Activated naive CD8-positive, alpha-beta T cell treated with anti-CD3 and anti-CD28 coated beads, Interleukin-2, amount 10 ng/mL, durations not matched to agents 7 days and 5 days (primary cell): ENCODE results near the gene KAZN. TPM values are rescaled to one million over a fixed set of nuclear protein-coding genes. Genes with fewer than 3 reads are reported as not detected.
A peak's percentile ranks its signal among the peaks of the same experiment; 100 is the strongest.

Experiments
- ATAC-seq: fragments of 150-1000 bp; cut with Tn5 transposase; one replicate; pipeline ENCODE4 v1.10.0; 2021; ENCODE audit warnings: low read depth, moderate library complexity
- POLR2A ChIA-PET: fragments of 350-600 bp; sonication (Branson Sonifier 250); formaldehyde crosslinking; loops from one replicate; lab custom pipeline; 2021; ENCODE audit warnings: antibody characterized with exemption; lab: Charles Lee
- DNase-seq: peaks from one replicate; pipeline ENCODE4 v3.0.0; 2021
- H3K27ac Mint-ChIP-seq: one replicate; pipeline ENCODE4 v1.8.0; 2022; ENCODE audit warnings: mild to moderate bottlenecking, mixed read lengths
- H3K27me3 Mint-ChIP-seq: one replicate; pipeline ENCODE4 v1.8.0; 2022; ENCODE audit warnings: mild to moderate bottlenecking, moderate library complexity, mixed read lengths
- H3K36me3 Mint-ChIP-seq: one replicate; pipeline ENCODE4 v1.8.0; 2021; ENCODE audit warnings: mild to moderate bottlenecking, mixed read lengths
- H3K4me1 Mint-ChIP-seq: one replicate; pipeline ENCODE4 v1.8.0; 2021; ENCODE audit warnings: mixed read lengths
- H3K4me3 Mint-ChIP-seq: one replicate; pipeline ENCODE4 v1.8.0; 2022; ENCODE audit warnings: mild to moderate bottlenecking, moderate library complexity, mixed read lengths
- H3K9me3 Mint-ChIP-seq: one replicate; pipeline ENCODE4 v1.8.0; 2021; ENCODE audit warnings: mixed read lengths
- total RNA-seq, 2 experiments: library from RNA; stranded (reverse); gene quantifications; one replicate each; pipeline ENCODE4 v1.2.3, GENCODE V29; 2021

Gene KAZN
- total RNA-seq, 2 experiments from 2014 or later = 0.91 to 1.4 TPM

DNA sequence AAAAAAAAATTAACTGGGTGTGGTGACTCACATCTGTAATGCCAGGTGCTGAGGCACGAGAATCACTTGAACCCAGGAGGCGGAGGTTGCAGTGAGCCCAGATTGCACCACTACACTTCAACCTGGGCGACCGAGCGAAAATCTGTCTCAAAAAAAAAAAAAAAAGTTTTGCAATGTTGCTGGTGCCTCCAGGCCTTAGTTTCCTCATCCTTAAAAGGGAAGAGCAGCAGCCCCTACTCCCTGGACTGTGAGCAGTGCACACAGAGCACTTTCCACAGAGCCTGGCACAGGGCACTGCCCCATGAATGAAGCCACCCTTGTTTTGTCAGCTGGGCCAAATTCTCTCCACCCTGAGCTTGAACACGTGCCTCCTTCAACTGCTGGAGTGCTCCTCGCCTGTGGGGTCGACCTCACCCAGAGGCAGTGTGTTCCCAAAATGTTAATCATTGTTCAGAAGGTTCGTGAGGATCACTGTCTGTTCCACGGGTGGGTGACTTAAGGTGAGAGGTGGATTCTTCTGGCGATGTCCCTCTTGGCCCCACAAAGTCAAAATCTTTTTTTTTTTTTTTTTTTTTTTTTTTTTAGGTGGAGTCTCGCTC lies 402.9 kb downstream of the KAZN start:
- no peaks in the 10 kb centered on the region for H3K9me3 Mint-ChIP-seq
- POLR2A ChIA-PET = no interaction called here
- H3K4me1 Mint-ChIP-seq = no peaks in the 10 kb centered on the region
- no peaks in the 10 kb centered on the region for H3K36me3 Mint-ChIP-seq
- H3K4me3 Mint-ChIP-seq = no peak overlapping the region
- no peaks in the 10 kb centered on the region for H3K27me3 Mint-ChIP-seq
- DNase-seq (no peak), ATAC-seq (no peak)
- no peak overlapping the region for H3K27ac Mint-ChIP-seq

DNA sequence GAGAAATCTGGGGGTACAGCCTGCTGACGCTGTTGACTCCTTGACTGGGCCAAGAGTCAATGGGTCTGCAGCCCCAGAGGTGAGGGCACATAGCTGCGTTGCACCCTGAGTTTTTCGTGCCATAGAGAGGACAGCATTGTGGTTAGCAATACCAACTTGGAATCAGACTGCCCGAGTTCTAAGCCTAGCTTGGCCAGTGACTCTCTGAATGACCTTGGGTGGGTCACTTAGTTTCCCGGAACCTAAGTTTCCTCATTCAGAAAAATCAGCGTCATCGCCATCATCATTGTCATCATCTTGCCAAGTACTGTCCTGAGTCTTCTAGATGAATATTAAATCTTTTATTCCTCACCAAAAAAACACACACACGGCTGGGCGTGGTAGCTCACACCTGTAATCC lies 403.8 kb downstream of the KAZN start:
- POLR2A ChIA-PET = no interaction called here
- no peak overlapping the region for H3K27ac Mint-ChIP-seq
- peaks cover 3% of the 10 kb centered on the region for H3K27me3 Mint-ChIP-seq
- no peaks in the 10 kb centered on the region for H3K4me1 Mint-ChIP-seq
- ATAC-seq (no peak), DNase-seq (no peak)
- no peak overlapping the region for H3K4me3 Mint-ChIP-seq
- no peaks in the 10 kb centered on the region for H3K36me3 Mint-ChIP-seq
- no peaks in the 10 kb centered on the region for H3K9me3 Mint-ChIP-seq

DNA sequence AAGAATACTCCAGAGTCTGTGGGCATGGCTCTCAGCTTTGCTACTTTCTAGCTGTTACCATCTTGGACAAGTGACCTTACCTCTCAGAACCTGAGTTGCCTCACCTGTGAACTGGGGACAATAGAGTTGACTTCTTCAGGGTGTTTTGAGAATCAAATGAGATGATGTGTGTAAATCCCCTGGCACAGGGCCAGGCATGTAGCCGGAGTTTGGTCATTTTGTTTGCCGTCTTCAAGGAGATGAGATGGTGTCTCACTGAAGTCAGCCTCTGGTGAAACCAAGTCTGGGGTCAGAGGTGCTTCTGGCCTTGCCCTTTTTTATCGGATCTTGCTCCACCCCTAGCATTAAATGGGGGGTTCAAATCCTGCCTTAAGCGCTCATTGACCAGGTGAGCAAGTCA lies 405.9 kb downstream of the KAZN start:
- ATAC-seq (no peak), DNase-seq (no peak)
- Mint-ChIP-seq H3K27me3 (peaks cover 3% of the 10 kb centered on the region), H3K36me3 (no peaks in the 10 kb centered on the region), H3K4me3 (no peak overlapping the region), H3K27ac (no peak overlapping the region), H3K4me1 (no peaks in the 10 kb centered on the region), H3K9me3 (no peaks in the 10 kb centered on the region)
- POLR2A ChIA-PET = no interaction called here

DNA sequence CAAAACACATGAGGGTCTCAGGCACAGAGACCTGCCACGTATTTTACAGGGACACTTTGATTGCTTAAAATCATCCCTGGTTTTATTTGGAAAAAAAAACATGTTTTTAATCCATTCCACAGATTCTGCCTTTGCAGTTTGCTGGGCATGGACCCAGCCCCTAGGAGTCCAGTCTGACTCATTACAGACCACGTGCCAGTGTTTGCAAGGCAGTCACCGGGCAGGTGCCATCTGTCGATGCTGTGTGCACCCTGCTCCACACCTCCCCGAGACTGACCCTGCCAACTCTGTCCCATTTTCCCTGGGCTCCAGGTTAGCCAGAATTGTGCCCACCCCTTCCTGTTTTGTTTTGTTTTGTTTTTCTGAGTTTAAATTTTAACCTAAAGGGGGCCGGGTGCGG lies 406.6 kb downstream of the KAZN start:
- Mint-ChIP-seq H3K27me3 (peaks cover 3% of the 10 kb centered on the region), H3K9me3 (peaks cover 1% of the 10 kb centered on the region), H3K4me1 (no peaks in the 10 kb centered on the region), H3K4me3 (no peak overlapping the region), H3K36me3 (no peaks in the 10 kb centered on the region), H3K27ac (no peak overlapping the region)
- POLR2A ChIA-PET = no interaction called here
- DNase-seq = no peak
- no peak for ATAC-seq

DNA sequence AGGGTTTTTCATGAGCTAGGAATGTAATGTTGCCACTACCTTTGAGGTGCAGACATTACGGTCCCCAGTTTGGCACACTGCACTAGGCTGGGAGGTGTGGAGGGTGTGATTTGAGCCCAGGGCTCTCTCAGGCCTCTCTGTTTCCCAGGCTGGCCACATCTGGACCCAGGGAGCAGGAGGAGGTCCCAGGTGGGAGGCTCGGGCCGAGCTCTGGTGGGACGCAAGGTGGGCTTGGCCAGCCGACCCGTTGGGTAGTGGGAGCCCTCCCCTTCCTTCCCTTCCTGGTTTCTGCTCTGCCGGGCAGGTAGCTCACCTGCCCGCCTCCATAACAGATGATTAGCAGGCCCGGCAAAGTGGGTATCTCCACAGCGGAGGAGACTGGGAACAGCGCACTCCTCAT lies 408.9 kb downstream of the KAZN start:
- Mint-ChIP-seq H3K27ac (no peak overlapping the region), H3K27me3 (peaks cover 3% of the 10 kb centered on the region), H3K4me1 (no peaks in the 10 kb centered on the region), H3K4me3 (no peak overlapping the region), H3K9me3 (peaks cover 1% of the 10 kb centered on the region), H3K36me3 (no peaks in the 10 kb centered on the region)
- no peak for DNase-seq
- no peak for ATAC-seq
- POLR2A ChIA-PET = no interaction called here

DNA sequence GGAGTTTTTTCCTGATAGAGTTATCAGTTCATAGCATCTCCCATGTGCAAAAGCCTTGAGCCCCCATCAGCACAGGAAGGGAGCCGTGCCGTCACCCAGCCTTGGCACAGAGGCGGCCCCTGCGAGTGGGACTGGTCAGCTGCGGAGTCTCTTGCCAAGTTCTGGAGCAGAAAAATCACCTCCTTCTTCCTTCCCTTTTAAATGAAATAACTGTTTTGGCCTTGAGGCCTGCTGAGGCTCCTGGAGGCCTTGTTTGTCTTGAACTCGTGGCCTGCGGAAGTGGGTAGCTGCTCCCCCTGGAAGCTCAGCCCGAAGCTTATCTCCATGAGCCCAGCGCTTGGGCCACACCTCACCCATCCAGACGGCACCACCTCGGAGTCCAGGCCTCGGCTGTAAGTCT lies 409.4 kb downstream of the KAZN start:
- Mint-ChIP-seq H3K9me3 (peaks cover 1% of the 10 kb centered on the region), H3K4me1 (no peaks in the 10 kb centered on the region), H3K27ac (no peak overlapping the region), H3K36me3 (no peaks in the 10 kb centered on the region), H3K27me3 (peaks cover 3% of the 10 kb centered on the region), H3K4me3 (no peak overlapping the region)
- ATAC-seq (no peak), DNase-seq (no peak)
- POLR2A ChIA-PET = no interaction called here

DNA sequence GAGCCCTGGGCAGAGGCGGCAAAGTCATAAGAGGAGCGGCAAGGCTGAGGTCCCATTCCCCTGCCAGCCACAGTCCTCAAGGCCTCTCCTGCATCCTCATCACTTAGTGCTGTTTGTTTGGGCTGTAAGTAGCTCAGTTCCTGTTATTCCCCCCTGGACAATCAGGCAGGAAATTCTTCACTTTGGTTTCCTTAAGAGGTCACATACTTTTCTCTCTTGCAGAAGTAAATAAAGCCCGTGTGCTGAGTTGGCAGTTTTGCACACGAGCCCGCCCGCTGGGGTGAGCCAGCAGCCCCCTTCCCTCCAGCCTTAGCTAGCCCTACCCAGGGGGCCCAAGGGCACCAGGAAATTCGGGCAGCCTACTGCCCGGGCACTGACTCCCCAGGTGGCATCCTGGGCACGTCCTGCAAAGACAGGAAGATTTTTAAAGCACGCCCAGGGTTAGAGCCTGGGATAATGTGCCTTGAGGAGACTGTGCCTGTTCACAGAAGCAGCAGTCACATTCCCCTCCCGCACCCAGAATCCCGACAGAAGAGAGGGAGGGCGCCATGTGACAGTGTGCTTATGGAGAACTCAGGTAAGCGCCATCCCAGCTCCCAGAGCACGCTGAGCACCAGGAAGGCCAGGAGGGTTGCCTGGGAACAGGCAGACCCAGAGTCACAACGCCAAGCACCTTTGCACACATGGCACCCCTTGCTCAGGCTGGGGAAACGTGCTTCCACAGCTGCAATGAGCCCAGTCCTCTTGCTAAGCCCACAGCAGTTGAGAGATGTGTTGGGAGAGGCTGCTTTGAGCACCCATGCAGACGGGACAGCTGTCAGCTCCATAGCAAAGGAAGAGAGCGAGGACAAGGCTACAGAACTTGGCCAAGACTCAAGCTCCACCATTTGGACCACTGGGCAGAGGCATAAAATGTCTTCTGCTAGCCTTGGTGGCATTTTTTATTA lies 410.6 kb downstream of the KAZN start:
- Mint-ChIP-seq H3K27ac (no peak overlapping the region), H3K4me1 (no peaks in the 10 kb centered on the region), H3K27me3 (peaks cover 3% of the 10 kb centered on the region), H3K4me3 (no peak overlapping the region), H3K9me3 (peaks cover 1% of the 10 kb centered on the region), H3K36me3 (no peaks in the 10 kb centered on the region)
- POLR2A ChIA-PET = no interaction called here
- DNase-seq (no peak), ATAC-seq (no peak)

DNA sequence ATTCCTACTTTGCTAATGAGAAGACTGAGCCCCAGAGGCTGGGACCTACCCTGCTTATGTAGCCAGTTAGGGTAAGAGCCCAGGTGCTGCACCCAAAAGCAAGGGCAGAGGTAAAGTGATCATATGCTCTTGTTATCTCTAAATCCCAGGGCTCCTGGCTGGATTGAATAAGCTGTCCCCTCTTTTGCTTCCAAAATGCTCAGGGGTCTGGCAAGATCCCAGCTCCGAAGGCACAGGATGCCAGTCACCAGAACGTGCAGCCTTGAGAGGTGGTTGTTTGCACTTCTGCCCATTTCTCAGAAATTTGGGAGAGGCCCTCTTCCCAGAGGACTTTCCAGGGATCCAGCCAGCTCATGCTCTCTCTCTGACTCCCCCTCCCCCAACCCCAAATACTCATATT lies 412.7 kb downstream of the KAZN start:
- DNase-seq (no peak), ATAC-seq (no peak)
- Mint-ChIP-seq H3K27me3 (peaks cover 3% of the 10 kb centered on the region), H3K4me3 (no peak overlapping the region), H3K27ac (no peak overlapping the region), H3K36me3 (no peaks in the 10 kb centered on the region), H3K4me1 (peaks cover 2% of the 10 kb centered on the region), H3K9me3 (peaks cover 1% of the 10 kb centered on the region)
- POLR2A ChIA-PET = no interaction called here

DNA sequence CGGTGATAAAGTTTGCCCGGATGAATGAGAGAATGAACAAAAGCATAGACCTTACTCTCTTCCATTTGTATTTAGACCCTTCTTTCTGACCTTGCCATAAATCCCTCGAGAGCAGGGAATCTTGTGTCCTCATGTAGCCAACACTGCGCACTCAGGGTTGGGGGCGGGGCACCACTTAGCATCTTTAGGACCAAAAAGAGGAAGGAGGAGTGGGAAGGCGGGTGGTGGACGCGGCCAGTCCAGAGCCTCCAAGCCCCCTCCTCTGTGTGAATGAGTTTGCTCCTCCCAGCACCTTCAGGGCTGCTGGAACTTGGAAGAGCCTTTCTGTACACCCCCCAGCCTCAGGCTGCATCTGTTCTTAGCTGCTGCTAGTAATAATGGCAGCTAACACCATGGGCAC lies 413.2 kb downstream of the KAZN start:
- ATAC-seq (no peak), DNase-seq (no peak)
- no peak overlapping the region for H3K27ac Mint-ChIP-seq
- H3K4me1 Mint-ChIP-seq = peaks cover 2% of the 10 kb centered on the region
- no peak overlapping the region for H3K4me3 Mint-ChIP-seq
- H3K27me3 Mint-ChIP-seq = peaks cover under 1% of the 10 kb centered on the region
- POLR2A ChIA-PET = no interaction called here
- no peaks in the 10 kb centered on the region for H3K36me3 Mint-ChIP-seq
- H3K9me3 Mint-ChIP-seq = peaks cover 1% of the 10 kb centered on the region

DNA sequence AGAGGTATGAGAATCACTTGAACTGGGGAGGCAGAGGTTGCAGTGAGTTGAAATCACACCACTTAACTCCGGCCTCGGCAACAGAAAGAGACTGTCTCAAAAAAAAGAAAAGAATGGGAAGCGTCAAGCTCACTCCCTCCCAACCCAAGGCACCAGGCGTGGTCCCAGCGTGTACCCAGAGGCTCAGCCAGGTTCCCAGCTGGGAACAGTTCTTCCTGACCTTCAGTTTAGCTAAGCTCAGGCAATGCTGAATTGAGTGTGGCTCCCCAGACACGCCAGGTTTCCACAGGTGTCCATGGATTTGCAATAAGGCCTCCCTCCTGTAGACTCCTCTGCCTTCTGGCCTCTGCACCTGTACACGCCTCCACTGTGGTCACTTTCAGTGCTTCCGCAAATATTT lies 414.3 kb downstream of the KAZN start:
- Mint-ChIP-seq H3K4me3 (no peak overlapping the region), H3K36me3 (no peaks in the 10 kb centered on the region)
- POLR2A ChIA-PET = no interaction called here

DNA sequence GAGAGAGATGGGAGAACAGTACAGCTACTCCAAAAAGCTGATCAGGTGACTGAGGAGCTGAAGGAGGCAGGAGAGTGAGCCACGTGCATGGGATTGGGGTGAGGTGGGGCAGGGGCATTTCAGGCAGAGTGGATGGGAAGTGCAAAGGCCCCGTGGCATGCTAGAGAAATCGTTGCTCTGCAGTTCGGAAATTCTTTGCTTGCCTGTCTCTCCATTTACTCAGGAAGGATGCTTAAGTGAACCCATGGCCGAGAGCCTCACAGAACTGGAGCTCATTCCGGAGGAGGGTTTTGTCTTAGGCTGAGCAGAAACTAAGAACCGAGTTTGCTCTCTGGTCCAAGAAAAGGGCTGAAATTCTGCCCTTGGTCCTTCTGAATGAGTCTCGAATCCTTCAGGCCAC lies 415.3 kb downstream of the KAZN start:
- Mint-ChIP-seq H3K4me3 (no peak overlapping the region), H3K9me3 (peaks cover 1% of the 10 kb centered on the region), H3K27ac (no peak overlapping the region), H3K27me3 (no peaks in the 10 kb centered on the region), H3K36me3 (no peaks in the 10 kb centered on the region), H3K4me1 (peaks cover 2% of the 10 kb centered on the region)
- no peak for DNase-seq
- no peak for ATAC-seq
- POLR2A ChIA-PET = no interaction called here

More for the DNA sequence above, 414.3 kb downstream of the KAZN start:
- Mint-ChIP-seq H3K4me1 (peaks cover 2% of the 10 kb centered on the region), H3K27ac (no peak overlapping the region), H3K9me3 (peaks cover 1% of the 10 kb centered on the region), H3K27me3 (no peaks in the 10 kb centered on the region)
- DNase-seq (no peak), ATAC-seq (no peak)

DNA sequence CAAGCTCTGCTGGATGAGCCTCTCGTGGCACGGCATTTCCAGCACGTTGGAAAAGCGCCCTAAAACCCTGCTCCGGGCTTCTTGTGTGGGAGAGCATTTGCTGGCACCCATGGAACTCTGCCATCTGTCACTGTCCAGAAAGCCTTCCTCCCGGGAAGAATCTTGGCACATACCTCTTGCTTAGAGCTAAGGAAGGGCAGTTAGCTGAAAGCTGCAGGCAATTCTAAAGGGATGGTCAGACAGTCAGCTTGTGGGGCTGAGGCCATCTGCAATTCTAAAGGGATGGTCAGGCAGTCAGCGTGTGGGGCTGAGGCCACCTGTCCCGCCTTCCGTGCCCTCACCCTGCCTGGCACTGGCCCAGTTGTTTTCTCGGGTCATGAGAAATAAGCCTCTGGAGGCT lies 416.0 kb downstream of the KAZN start:
- ATAC-seq = no peak
- Mint-ChIP-seq H3K27me3 (no peaks in the 10 kb centered on the region), H3K4me1 (peaks cover 2% of the 10 kb centered on the region), H3K4me3 (no peak overlapping the region), H3K9me3 (peaks cover 1% of the 10 kb centered on the region), H3K27ac (no peak overlapping the region), H3K36me3 (no peaks in the 10 kb centered on the region)
- DNase-seq = no peak
- POLR2A ChIA-PET = interaction anchor here (0.6 kb wide), 1 partner anchor 40 kb away, joined by 3 read pairs; no protein-coding TSS in a partner anchor

DNA sequence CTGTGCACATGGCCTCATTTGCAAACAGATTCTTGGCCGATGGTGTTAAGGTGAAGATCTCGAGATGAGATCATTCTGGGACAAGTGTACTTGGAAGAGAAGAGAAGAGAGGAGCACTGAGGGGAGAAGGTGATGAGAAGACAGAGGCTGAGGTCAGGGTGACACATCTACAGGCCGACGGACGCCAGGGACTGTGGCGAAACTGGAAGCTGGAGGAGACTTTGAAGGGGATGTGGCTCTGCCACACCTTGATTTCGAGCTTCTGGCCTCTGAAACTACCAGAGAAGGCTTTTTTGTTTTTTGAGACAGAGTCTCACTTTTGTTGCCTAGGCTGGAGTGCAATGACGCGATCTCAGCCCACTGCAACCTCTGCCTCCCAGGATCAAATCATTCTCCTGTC lies 417.5 kb downstream of the KAZN start:
- H3K4me3 Mint-ChIP-seq = no peak overlapping the region
- H3K4me1 Mint-ChIP-seq = peaks cover 2% of the 10 kb centered on the region
- H3K36me3 Mint-ChIP-seq = no peaks in the 10 kb centered on the region
- ATAC-seq (no peak), DNase-seq (no peak)
- no peaks in the 10 kb centered on the region for H3K9me3 Mint-ChIP-seq
- POLR2A ChIA-PET = no interaction called here
- no peaks in the 10 kb centered on the region for H3K27me3 Mint-ChIP-seq
- peak overlapping the region; percentile 8 for H3K27ac Mint-ChIP-seq

DNA sequence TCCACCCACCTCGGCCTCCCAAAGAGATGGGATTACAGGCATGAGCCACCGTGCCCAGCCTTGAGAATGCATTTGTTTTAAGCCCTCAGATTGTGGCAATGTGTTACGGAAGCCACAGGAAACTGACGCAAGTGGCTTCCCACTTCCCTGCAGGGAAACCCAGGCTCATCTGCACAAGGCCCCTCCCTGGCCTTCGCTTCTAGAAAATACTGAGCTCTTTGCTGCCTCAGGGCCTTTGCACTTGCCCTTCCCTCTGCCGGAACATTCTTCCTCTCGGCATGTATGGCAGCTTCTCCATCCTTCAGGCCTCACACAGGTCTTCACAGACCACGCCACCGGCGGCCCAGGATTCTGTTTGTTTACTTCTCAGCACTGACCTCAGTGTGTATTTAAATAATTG lies 418.0 kb downstream of the KAZN start:
- Mint-ChIP-seq H3K4me3 (no peak overlapping the region), H3K36me3 (no peaks in the 10 kb centered on the region), H3K27ac (no peak overlapping the region), H3K9me3 (no peaks in the 10 kb centered on the region), H3K4me1 (peaks cover 2% of the 10 kb centered on the region), H3K27me3 (no peaks in the 10 kb centered on the region)
- no peak for DNase-seq
- POLR2A ChIA-PET = no interaction called here
- ATAC-seq = no peak
